ENCODE measurements around the gene NT5C3B. TPM values are rescaled to one million over a fixed set of nuclear protein-coding genes. Genes with fewer than 3 reads are reported as not detected.

The NT5C3B gene
- polyA plus RNA-seq, 1 donor (not counting 4 experiments of a cell fraction or from before 2014, with no cell fraction given): 109 TPM

DNA sequence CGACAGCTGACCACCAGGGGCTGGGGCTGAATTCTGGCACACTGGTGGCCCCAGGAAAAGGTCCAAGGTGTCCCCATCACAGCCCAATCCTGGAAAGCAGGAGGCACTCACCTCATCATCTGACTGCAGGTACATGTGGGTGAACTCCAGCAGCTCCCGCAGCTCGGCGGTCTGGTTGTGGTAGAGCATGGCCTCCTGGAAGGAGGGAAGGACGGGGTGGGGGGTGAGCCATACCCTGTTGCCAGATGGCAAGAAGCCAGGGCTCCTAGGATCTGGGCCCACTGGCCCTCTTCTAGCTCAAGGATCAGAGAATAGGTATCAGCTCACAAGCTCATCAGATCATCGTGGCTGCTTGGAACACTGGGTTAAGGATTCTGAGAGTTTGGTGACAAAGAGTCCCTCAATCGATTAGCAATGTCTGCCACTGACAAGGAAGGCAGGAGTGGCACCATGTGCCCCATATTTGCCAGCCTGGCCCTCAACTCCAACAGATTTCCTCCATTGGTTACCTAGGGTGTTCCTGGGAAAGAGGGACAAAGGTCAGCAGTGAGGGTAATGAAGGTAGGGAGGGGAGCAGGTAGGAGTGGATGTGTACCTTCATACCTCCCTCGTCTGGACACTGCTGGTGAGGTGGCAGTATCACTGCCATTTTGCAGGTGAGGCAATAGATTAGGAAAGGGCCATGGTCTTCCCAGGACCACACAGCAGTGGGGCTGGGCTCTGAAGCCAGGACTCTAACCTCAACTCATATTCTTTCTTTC is 29.2 kb downstream of the NT5C3B start:
- Histone ChIP-seq H3K79me2 (ENCODE audit: control insufficient read depth, insufficient read depth, low read length) (no peaks in the 10 kb centered on the region), H3K4me1 (ENCODE audit: control insufficient read depth, extremely low read depth, insufficient read depth, low read length) (peaks cover 4% of the 10 kb centered on the region), H3K36me3 (ENCODE audit: control insufficient read depth in 2 of 2, extremely low read depth in 1 of 2, insufficient read depth in 2 of 2, low read length in 2 of 2) (peaks cover 0 to 2% of the 10 kb centered on the region in 2 experiments), H3K27ac (ENCODE audit: control insufficient read depth, insufficient read depth, low read length) (no peak overlapping the region), H3K9me1 (ENCODE audit: control insufficient read depth, extremely low read depth, insufficient read depth, low read length) (no peaks in the 10 kb centered on the region), H3K9me3 (ENCODE audit: control insufficient read depth, low read depth, low read length) (no peaks in the 10 kb centered on the region), H2AFZ (ENCODE audit: control insufficient read depth, low read length) (no peak overlapping the region), H3K27me3 (ENCODE audit: control insufficient read depth, extremely low read depth, insufficient read depth, low read length) (peaks cover 3% of the 10 kb centered on the region), H4K20me1 (ENCODE audit: control insufficient read depth, extremely low read depth, insufficient read depth, low read length) (no peaks in the 10 kb centered on the region), H3K4me2 (ENCODE audit: control insufficient read depth, extremely low read depth, insufficient read depth, low read depth, low read length) (no peak overlapping the region), H3K4me3 (ENCODE audit: control insufficient read depth in 2 of 3, extremely low read depth in 1 of 3, insufficient read depth in 2 of 3, low read depth in 1 of 3, low read length in 3 of 3) (no peak overlapping the region), H3K9ac (ENCODE audit: control insufficient read depth, extremely low read depth, insufficient read depth, low read length) (no peak overlapping the region)
- dilution Hi-C loops (cut with MboI; ENCODE audit: extremely low pct_ligation_motif_present, low sequenced_read_pairs): no loop called here
- FAIRE-seq (no peak), DNase-seq (ENCODE audit: low read depth, low spot score) (no peak)
- no peak for TF ChIP-seq EZH2 (IDR thresholded peaks at IDR 0.05; ENCODE audit: low read length)
- TF ChIP-seq, protein P1, sequence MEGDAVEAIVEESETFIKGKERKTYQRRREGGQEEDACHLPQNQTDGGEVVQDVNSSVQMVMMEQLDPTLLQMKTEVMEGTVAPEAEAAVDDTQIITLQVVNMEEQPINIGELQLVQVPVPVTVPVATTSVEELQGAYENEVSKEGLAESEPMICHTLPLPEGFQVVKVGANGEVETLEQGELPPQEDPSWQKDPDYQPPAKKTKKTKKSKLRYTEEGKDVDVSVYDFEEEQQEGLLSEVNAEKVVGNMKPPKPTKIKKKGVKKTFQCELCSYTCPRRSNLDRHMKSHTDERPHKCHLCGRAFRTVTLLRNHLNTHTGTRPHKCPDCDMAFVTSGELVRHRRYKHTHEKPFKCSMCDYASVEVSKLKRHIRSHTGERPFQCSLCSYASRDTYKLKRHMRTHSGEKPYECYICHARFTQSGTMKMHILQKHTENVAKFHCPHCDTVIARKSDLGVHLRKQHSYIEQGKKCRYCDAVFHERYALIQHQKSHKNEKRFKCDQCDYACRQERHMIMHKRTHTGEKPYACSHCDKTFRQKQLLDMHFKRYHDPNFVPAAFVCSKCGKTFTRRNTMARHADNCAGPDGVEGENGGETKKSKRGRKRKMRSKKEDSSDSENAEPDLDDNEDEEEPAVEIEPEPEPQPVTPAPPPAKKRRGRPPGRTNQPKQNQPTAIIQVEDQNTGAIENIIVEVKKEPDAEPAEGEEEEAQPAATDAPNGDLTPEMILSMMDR (optimal IDR thresholded peaks at IDR 0.05 in 1 of 3, IDR thresholded peaks at IDR 0.05 in 1 of 3, conservative IDR thresholded peaks at IDR 0.05 in 1 of 3; ENCODE audit: extremely low read depth in 1 of 3, insufficient read depth in 2 of 3, low read length in 3 of 3): no peak

DNA sequence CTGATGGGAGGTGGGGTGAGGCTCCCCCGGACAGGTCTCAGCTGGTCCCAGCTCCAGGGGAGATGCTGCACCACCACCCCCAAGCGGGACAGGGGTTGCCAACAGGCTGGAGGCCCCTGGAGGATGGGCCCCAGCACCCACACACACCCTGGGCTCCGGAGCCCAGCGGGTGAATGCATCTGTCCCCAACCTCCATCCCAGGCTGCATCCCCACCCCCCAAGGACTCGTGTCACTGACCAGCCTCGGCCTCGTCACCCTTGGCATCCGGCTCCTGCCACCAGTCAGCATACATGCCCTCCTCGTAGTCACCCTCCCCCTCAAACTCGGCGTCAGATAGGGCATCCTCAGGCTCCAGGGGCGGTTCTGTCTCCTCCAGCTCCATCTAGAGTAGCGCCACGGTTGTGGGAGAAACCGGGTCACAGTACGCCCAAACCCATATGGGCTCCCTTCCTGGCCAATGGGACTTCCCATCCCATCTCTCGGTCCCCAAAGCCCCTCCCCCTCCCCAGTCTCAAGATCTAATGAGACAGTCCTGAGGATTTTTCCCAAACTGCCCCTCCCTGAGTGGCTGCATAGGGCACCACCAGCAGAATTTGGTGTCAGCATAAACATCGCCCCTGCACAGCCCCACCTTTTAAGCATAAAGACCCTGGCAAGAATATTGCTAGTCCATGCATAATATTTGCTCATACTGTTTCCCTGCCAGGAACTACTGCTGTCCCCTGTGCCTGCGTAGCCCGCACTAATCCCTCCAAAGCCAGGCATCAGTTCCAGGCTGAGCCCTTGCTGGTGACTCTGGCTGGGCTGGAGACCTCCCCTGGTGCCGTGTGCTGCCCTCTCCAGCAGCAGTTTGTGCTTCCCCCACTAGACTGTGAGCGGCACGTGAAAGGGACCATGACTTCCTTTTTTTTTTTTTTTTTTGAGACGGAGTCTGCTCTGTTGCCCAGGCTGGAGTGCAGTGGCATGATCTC is 32.7 kb downstream of the NT5C3B start:
- Histone ChIP-seq H3K4me1 (ENCODE audit: control insufficient read depth, extremely low read depth, insufficient read depth, low read length) (peaks cover 26% of the 10 kb centered on the region), H3K36me3 (ENCODE audit: control insufficient read depth in 2 of 2, extremely low read depth in 1 of 2, insufficient read depth in 2 of 2, low read length in 2 of 2) (peaks cover 0 to 2% of the 10 kb centered on the region in 2 experiments), H3K27ac (ENCODE audit: control insufficient read depth, insufficient read depth, low read length) (no peak overlapping the region), H4K20me1 (ENCODE audit: control insufficient read depth, extremely low read depth, insufficient read depth, low read length) (no peaks in the 10 kb centered on the region), H3K4me3 (ENCODE audit: control insufficient read depth in 2 of 3, extremely low read depth in 1 of 3, insufficient read depth in 2 of 3, low read depth in 1 of 3, low read length in 3 of 3) (no peak overlapping the region), H3K4me2 (ENCODE audit: control insufficient read depth, extremely low read depth, insufficient read depth, low read depth, low read length) (no peak overlapping the region), H3K9me1 (ENCODE audit: control insufficient read depth, extremely low read depth, insufficient read depth, low read length) (no peaks in the 10 kb centered on the region), H2AFZ (ENCODE audit: control insufficient read depth, low read length) (no peak overlapping the region), H3K79me2 (ENCODE audit: control insufficient read depth, insufficient read depth, low read length) (no peaks in the 10 kb centered on the region), H3K9me3 (ENCODE audit: control insufficient read depth, low read depth, low read length) (no peaks in the 10 kb centered on the region), H3K27me3 (ENCODE audit: control insufficient read depth, extremely low read depth, insufficient read depth, low read length) (no peaks in the 10 kb centered on the region), H3K9ac (ENCODE audit: control insufficient read depth, extremely low read depth, insufficient read depth, low read length) (no peak overlapping the region)
- TF ChIP-seq EZH2 (IDR thresholded peaks at IDR 0.05; ENCODE audit: low read length): no peak
- TF ChIP-seq, protein P1 (optimal IDR thresholded peaks at IDR 0.05 in 1 of 3, IDR thresholded peaks at IDR 0.05 in 1 of 3, conservative IDR thresholded peaks at IDR 0.05 in 1 of 3; ENCODE audit: extremely low read depth in 1 of 3, insufficient read depth in 2 of 3, low read length in 3 of 3): no peak
- no peak for FAIRE-seq
- dilution Hi-C loops (cut with MboI; ENCODE audit: extremely low pct_ligation_motif_present, low sequenced_read_pairs): no loop called here
- no peak for DNase-seq (ENCODE audit: low read depth, low spot score)
